Fibroblast of peridontal ligament (primary cell): Measurements from ENCODE around the gene TRMT10B.
"Not testable (repeated sequence)": the region's sequence is repeated elsewhere in the genome, so short reads cannot be mapped to it uniquely, and the experiment has no call there.

Source experiments
- DNase-seq: peaks from one replicate; pipeline ENCODE4 v3.0.0-alpha.2; 2010; ENCODE audit errors: extremely low read depth

Gene TRMT10B

DNA sequence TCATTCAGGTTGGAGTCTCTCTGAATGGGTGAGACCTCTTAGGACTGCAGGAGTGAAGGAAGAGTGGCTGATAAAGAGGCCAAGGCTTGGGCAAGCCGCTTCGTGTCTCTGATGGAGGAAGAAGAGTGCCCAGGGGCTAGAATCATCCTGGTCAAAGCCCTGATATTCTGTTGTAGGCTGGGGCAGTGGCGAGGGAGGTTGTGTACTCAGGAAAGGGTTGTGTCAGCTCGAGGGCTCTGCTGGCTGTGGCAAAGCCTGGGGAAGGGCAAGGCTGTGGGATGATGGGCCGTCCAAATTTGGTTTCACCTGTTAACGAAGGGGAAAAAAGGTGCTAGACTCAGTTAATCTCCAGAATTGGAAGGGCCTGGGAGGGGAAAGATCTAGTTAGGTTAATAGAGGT, 2.4 kb upstream of the TRMT10B start:
- DNase-seq: no peak

DNA sequence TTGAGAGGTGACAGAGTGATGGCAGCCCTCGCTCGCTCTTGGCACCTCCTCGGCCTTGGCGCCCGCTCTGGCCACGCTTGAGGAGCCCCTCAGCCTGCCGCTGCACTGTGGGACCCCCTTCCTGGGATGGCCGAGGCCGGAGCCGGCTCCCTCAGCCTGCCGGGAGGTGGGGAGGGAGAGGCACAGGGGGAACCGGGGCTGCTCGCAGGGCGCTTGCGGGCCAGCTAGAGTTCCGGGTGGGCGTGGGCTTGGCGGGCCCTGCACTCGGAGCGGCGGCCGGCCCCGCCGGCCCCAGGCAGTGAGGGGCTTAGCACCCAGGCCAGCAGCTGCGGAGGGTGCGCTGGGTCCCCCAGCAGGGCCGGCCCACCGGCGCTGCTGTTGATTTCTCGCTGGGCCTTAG, 1.9 kb upstream of the TRMT10B start:
- not testable (repeated sequence) for DNase-seq

GRCh38 chr9:37752112-37752511, 1.5 kb upstream of the TRMT10B start:
- not testable (repeated sequence) for DNase-seq

DNA sequence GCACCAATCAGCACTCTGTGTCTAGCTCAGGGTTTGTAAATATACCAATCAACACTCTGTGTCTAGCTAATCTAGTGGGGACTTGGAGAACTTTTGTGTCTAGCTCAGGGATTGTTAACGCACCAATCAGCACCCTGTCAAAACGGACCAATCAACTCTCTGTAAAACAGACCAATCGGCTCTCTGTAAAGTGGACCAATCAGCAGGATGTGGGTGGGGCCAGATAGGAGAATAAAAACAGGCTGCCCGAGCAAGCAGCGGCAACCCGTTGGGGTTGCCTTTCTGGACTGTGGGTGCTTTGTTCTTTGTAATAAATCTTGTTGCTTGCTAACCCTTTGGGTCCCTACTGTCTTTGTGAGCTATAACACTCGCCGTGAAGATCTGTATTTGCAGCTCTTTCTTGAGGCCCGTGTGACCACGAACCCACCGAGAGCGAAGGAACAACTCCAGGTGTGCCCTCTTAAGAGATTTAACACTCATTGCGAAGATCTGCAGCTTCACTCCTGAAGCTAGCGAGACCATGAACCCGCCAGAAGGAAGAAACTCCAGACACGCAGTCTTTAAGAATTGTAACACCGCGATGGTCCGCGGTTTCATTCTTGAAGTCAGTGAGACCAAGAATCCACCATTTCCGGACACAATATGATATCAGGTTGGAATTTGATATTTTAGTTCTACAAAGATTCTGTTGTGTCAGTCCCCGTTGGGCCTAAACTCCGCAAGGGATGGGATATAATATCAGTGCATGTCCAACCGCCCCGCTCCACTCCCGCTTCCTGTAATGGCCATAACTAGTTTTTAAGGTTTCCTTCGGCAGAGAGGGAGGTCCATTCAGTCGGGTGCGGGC, 740 bp upstream of the TRMT10B start:
- no peak for DNase-seq

DNA sequence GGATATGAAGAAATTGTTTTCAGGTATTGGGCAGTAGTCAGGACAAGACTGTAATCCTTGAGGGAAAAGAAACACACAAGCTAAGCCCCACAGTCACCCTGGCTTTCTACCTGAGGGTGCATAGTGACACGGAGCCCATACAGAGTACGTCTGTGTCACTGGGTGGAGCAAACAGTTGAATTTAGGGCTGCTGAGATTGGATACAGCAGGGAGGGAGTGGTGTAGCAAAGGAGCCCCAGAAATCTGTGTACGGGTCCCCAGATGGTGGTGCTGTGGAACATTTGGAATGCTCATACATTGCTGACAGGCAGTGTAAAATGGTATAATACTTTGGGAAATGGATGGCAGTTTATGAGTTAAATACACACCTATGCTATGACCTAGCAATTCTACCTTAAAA, 5.1 kb downstream of the TRMT10B start:
- DNase-seq: no peak

GRCh38 chr9:37760416-37761161, 7.0 kb downstream of the TRMT10B start:
- peak; percentile 56 for DNase-seq

GRCh38 chr9:37761511-37761910, 7.9 kb downstream of the TRMT10B start:
- peak; percentile 48 for DNase-seq

- DNase-seq: not testable (repeated sequence)
Measured at GRCh38 chr9:37765263-37765662, 11.7 kb downstream of the TRMT10B start.

- no peak for DNase-seq
Measured at GRCh38 chr9:37769306-37769705, 15.7 kb downstream of the TRMT10B start.

DNA sequence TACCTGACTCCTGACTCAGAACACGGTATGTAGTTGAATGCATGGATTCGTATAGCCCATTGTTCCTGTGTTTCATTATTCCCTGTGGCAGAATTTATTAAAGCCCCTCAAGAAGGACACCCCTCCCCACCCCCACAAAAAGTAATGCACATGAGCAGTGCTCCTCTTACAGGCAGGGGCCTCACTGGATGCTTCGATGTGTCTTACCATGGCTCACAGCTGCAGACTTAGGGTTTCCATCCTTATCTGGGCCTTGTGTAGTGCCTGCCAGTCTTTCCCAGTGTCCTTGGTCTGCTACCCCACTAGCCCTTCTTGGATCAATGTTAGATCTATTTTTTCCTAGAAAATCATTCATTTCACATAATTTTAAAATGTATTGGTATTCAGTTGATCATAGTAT, 16.4 kb downstream of the TRMT10B start:
- DNase-seq: no peak

- DNase-seq: no peak
Measured at GRCh38 chr9:37775216-37775919, 21.8 kb downstream of the TRMT10B start.

- DNase-seq: peak; percentile 16
Measured at GRCh38 chr9:37776328-37776727, 22.7 kb downstream of the TRMT10B start.

DNA sequence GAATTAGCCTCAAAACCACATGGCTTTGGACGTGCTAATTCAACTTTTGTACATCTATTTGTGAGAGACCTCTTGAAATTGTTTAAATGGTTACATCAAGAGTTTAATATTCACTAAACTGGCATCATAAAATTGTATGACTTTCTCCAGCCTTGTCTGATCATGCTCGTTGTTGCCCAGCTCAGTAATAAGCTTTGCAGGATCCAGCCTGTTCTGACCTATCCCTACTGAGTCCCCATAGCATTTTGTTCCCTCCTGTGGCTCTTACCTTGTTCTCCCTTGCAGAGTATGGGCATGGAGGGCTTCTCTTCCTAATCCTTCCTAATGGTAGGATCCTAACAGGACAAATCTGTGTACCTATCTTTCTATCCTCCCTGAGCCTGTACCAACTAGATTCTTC, 24.9 kb downstream of the TRMT10B start:
- DNase-seq: no peak

- DNase-seq: no peak
Measured at GRCh38 chr9:37784291-37784615, 30.6 kb downstream of the TRMT10B start.

GRCh38 chr9:37784616-37785483, 31.2 kb downstream of the TRMT10B start, which contains the start of gene EXOSC3:
Gene EXOSC3, minus strand, starts transcription at chr9:37785064. Its CDS starts 20 bp downstream, at chr9:37785044.
- DNase-seq: peak; percentile 87

DNA sequence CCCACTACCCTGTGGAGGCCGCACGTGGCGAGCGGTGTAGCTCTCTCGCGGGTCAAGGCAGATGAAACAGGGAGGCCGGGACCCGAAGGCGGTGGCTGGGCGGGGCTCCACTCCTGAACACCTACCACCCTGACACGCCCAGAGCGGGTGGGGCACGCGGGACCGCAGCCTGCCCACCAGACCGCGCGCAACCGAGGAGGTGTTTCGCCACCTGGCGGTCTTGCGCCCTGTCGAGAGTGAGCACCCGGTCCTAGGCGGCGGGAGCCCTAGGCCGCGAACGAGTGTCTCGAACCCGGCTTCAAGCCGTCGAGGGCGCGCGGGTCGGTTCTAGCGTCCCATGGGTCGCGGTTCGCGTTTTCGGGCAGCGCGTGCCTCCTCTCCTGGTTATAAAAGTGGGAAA, 33.5 kb downstream of the TRMT10B start:
- DNase-seq: no peak

DNA sequence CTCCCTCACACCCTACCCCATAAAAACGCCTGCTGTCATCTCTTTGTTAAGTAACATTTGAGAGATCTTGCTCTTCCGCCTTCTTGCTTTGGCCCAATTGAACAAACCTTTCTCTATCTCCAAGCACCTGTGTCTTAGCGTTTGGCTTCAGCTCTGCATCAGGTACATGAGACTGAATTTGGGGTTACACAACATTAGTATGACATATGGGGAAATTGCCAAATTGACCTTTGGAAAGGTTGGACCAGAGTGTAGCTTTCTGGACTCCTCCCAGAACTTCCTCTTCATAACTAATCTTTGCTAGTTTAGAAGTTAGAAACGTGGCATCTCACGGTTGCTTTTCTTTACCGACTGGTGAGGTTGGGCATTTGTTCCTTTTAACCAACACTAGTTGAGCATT, 34.7 kb downstream of the TRMT10B start:
- DNase-seq: no peak

DNA sequence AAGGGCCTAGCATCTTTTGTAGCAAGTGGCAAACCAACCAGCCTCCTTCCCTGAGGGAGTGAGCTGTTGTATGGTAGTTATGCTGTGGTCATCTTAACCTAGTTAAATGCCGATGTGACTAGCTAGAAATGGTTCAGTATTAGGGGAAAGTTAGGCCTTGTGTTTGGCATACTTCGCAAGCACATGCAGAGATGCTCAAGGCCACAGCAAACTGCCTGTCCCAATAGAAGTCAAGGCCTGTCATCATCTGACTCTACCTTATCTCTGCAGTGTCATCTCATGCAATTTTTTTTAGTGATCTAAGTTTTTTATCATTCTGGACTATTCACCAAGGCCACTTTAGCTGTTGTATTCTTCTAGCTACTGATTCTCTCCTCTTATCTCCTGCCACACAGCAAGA, 36.5 kb downstream of the TRMT10B start:
- no peak for DNase-seq

DNA sequence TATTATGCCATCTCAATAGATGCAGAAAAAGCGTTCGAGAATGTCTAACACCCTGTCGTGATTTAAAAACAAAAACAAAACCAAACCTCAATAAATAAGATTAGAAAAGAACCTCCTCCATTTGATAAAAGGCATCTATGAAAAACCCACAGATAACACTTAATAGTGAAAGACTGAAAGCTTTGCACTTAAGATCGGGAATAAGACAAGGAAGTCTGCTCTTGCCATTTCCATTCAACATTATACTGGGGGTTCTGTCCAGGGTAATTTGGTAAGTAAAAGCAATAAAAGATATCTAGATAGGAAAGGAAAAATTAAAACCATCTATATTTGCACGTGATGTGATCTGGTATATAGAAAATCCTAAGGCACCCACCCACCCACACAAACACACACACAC, 38.5 kb downstream of the TRMT10B start:
- DNase-seq: no peak

DNA sequence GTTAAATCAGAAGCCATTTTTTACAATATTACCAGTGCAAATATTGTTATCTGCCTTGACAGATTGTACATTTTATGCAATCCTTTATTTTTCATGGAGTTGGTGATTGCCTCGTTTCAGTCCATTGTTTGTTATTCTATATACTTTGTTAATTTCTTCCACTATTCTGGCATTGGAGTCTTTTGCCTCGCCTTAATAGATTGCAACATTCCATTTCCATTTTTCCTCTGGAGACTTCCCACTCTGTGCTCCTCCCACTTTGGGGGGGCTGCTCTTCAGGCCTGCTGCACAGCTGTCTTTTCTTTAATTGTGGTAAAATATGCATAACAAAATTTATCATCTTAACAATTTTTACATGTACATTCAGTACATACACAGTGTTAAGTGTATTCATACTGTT, 42.6 kb downstream of the TRMT10B start:
- DNase-seq: no peak

- no peak for DNase-seq
Measured at GRCh38 chr9:37798677-37799076, 45.1 kb downstream of the TRMT10B start.
